Activated CD4-positive, alpha-beta memory T cell treated with anti-CD3 and anti-CD28 coated beads, Interleukin-2, amount 10 ng/mL, durations not matched to agents 7 days and 5 days (primary cell): ENCODE measurements around the gene EXOC4. TPM values are rescaled to one million over a fixed set of nuclear protein-coding genes. Genes with fewer than 3 reads are reported as not detected.

ENCODE experiments used
- CTCF ChIA-PET: fragments of 350-600 bp; sonication (Branson Sonifier 250); formaldehyde crosslinking; loops from one replicate; lab custom pipeline; 2021; ENCODE audit warnings: antibody characterized with exemption, inconsistent platforms; lab: Charles Lee
- POLR2A ChIA-PET: fragments of 350-600 bp; sonication (Branson Sonifier 250); formaldehyde crosslinking; loops from one replicate; lab custom pipeline; 2021; ENCODE audit warnings: antibody characterized with exemption; lab: Charles Lee
- DNase-seq: peaks from one replicate; pipeline ENCODE4 v3.0.0-alpha.2; 2020
- H3K27ac Mint-ChIP-seq: one replicate; pipeline ENCODE4 v1.8.0; 2021; ENCODE audit warnings: mild to moderate bottlenecking, mixed read lengths
- H3K27me3 Mint-ChIP-seq: one replicate; pipeline ENCODE4 v1.8.0; 2021; ENCODE audit warnings: mixed read lengths
- H3K36me3 Mint-ChIP-seq: one replicate; pipeline ENCODE4 v1.8.0; 2021; ENCODE audit warnings: low read depth, mixed read lengths
- H3K4me1 Mint-ChIP-seq: one replicate; pipeline ENCODE4 v1.8.0; 2021; ENCODE audit warnings: mixed read lengths
- H3K4me3 Mint-ChIP-seq: one replicate; pipeline ENCODE4 v1.8.0; 2021; ENCODE audit warnings: mild to moderate bottlenecking, mixed read lengths
- H3K9me3 Mint-ChIP-seq: one replicate; pipeline ENCODE4 v1.8.0; 2021; ENCODE audit warnings: mixed read lengths
- total RNA-seq, 2 experiments: library from RNA; stranded (reverse); gene quantifications; one replicate each; pipeline ENCODE4 v1.2.3, GENCODE V29; 2021

The EXOC4 gene
- total RNA-seq, 2 experiments from 2014 or later = 70.1 to 71.1 TPM

GRCh38 chr7:133509822-133510221, 256.9 kb downstream of the EXOC4 start:
- ChIA-PET POLR2A (no interaction called here), CTCF (no interaction called here)
- H3K4me3 Mint-ChIP-seq = no peak overlapping the region
- no peaks in the 10 kb centered on the region for H3K27me3 Mint-ChIP-seq
- no peaks in the 10 kb centered on the region for H3K4me1 Mint-ChIP-seq
- peaks cover 4% of the 10 kb centered on the region for H3K36me3 Mint-ChIP-seq
- H3K27ac Mint-ChIP-seq = no peak overlapping the region
- no peak for DNase-seq
- peaks cover 13% of the 10 kb centered on the region for H3K9me3 Mint-ChIP-seq

- no peaks in the 10 kb centered on the region for H3K4me1 Mint-ChIP-seq
- H3K36me3 Mint-ChIP-seq = peaks cover 4% of the 10 kb centered on the region
- peaks cover 13% of the 10 kb centered on the region for H3K9me3 Mint-ChIP-seq
- POLR2A ChIA-PET = no interaction called here
- no peaks in the 10 kb centered on the region for H3K27me3 Mint-ChIP-seq
- H3K27ac Mint-ChIP-seq = no peak overlapping the region
- CTCF ChIA-PET = no interaction called here
- H3K4me3 Mint-ChIP-seq = no peak overlapping the region
- DNase-seq = no peak
Observed at GRCh38 chr7:133510326-133511055, 257.6 kb downstream of the EXOC4 start.

DNA sequence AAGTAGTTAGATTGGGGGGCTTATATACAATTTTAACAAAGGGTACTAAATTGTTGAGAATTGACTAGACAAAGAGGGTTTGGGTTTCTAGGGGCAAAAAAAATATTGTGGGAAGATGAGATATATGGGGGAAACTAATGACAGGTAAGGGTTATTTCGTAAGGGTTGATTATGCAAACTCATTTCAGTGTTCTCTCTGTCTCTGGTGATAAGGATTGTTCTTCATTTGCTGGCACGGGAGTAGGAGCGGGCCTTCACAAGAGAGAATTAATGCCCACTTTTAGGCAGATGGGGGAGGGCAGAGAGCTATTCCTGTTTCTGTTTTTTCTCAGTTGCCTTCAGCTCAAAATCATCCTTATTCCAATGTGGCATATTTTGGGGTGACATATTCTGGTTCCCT, 258.4 kb downstream of the EXOC4 start:
- peaks cover 13% of the 10 kb centered on the region for H3K9me3 Mint-ChIP-seq
- no peaks in the 10 kb centered on the region for H3K4me1 Mint-ChIP-seq
- H3K27ac Mint-ChIP-seq = no peak overlapping the region
- no peak for DNase-seq
- POLR2A ChIA-PET = no interaction called here
- CTCF ChIA-PET = no interaction called here
- no peaks in the 10 kb centered on the region for H3K27me3 Mint-ChIP-seq
- no peak overlapping the region for H3K4me3 Mint-ChIP-seq
- peaks cover 4% of the 10 kb centered on the region for H3K36me3 Mint-ChIP-seq

DNA sequence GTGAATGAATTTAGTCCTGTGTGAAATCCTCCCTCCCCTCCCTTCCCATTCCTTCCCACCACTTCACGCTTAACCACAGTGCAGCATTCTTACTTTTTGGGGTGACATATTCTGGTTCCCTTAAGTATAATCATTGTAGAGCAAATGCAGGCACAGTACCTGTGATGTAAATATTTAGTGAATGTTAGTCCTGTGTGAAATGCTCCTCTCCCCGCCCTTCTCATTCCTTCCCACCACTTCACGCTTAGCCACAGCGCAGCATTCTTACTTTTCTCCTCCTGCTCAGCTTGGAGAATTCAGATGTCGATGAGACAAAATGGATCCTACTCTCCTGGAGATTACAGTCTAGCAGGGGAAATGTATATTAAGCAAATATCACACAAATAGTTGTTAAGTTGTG, 258.8 kb downstream of the EXOC4 start:
- peaks cover 15% of the 10 kb centered on the region for H3K9me3 Mint-ChIP-seq
- DNase-seq = no peak
- ChIA-PET POLR2A (no interaction called here), CTCF (no interaction called here)
- peaks cover 4% of the 10 kb centered on the region for H3K36me3 Mint-ChIP-seq
- H3K4me1 Mint-ChIP-seq = no peaks in the 10 kb centered on the region
- H3K4me3 Mint-ChIP-seq = no peak overlapping the region
- H3K27me3 Mint-ChIP-seq = no peaks in the 10 kb centered on the region
- H3K27ac Mint-ChIP-seq = no peak overlapping the region

GRCh38 chr7:133512560-133512959, 259.7 kb downstream of the EXOC4 start:
- Mint-ChIP-seq H3K27ac (no peak overlapping the region), H3K4me3 (no peak overlapping the region), H3K27me3 (no peaks in the 10 kb centered on the region), H3K9me3 (peaks cover 15% of the 10 kb centered on the region), H3K4me1 (no peaks in the 10 kb centered on the region), H3K36me3 (peaks cover 4% of the 10 kb centered on the region)
- CTCF ChIA-PET = no interaction called here
- DNase-seq = no peak
- POLR2A ChIA-PET = no interaction called here

DNA sequence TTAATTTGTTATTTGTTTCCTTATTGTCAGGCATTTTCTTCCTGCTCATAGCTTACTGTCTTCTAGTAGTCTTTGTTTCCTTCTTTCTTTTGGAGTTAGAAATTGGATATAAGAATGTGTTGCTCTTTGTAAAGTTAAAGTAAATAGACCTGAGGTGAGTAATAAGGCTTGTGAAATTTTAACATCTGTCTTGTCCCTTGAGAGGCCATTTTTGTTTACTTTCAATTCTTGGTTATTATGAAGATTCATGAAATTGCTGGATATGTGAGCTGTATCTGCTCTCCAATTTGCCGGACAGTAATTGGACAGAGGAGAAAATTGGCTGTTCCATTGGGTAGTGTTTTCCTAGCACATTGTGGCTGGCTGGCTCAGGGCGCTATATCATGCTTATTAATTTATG, 260.7 kb downstream of the EXOC4 start:
- Mint-ChIP-seq H3K4me3 (no peak overlapping the region), H3K4me1 (no peaks in the 10 kb centered on the region), H3K27me3 (no peaks in the 10 kb centered on the region), H3K36me3 (peaks cover 4% of the 10 kb centered on the region), H3K9me3 (peaks cover 15% of the 10 kb centered on the region), H3K27ac (no peak overlapping the region)
- DNase-seq = no peak
- CTCF ChIA-PET = no interaction called here
- POLR2A ChIA-PET = no interaction called here

DNA sequence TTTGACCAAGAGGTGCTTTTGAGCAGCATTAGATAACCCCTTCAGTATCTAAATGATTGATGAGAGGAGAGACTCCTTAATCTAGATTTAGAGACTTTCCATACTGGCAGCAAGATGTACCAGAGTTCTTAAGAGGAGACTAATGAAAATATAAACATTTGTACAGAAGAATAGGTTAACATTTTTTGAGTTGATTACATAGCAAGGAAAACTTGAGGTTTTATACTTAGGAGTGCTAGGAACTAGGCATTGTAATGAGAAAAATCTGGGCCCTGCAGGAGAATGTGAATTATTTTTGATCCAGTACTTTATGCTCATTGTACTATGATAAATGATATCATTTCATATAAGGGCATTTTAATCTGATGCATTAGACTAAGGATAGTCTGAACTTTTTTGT, 261.7 kb downstream of the EXOC4 start:
- CTCF ChIA-PET = no interaction called here
- POLR2A ChIA-PET = no interaction called here
- no peak overlapping the region for H3K4me3 Mint-ChIP-seq

GRCh38 chr7:133517766-133518165, 264.9 kb downstream of the EXOC4 start:
- no peak overlapping the region for H3K4me3 Mint-ChIP-seq
- H3K9me3 Mint-ChIP-seq = peaks cover 4% of the 10 kb centered on the region
- ChIA-PET CTCF (no interaction called here), POLR2A (interaction anchor here (0.9 kb wide), 1 partner anchor 533 kb away, joined by 3 read pairs; no protein-coding TSS in a partner anchor)
- H3K27ac Mint-ChIP-seq = no peak overlapping the region
- H3K36me3 Mint-ChIP-seq = no peaks in the 10 kb centered on the region
- no peaks in the 10 kb centered on the region for H3K27me3 Mint-ChIP-seq
- no peaks in the 10 kb centered on the region for H3K4me1 Mint-ChIP-seq
- no peak for DNase-seq

More for the DNA sequence above, 261.7 kb downstream of the EXOC4 start:
- no peak for DNase-seq
- Mint-ChIP-seq H3K27ac (no peak overlapping the region), H3K36me3 (peaks cover 4% of the 10 kb centered on the region), H3K27me3 (no peaks in the 10 kb centered on the region), H3K9me3 (peaks cover 14% of the 10 kb centered on the region), H3K4me1 (no peaks in the 10 kb centered on the region)

- Mint-ChIP-seq H3K9me3 (peaks cover 3% of the 10 kb centered on the region), H3K27ac (no peak overlapping the region), H3K36me3 (no peaks in the 10 kb centered on the region), H3K4me1 (no peaks in the 10 kb centered on the region), H3K27me3 (no peaks in the 10 kb centered on the region), H3K4me3 (no peak overlapping the region)
- ChIA-PET CTCF (no interaction called here), POLR2A (no interaction called here)
- DNase-seq = no peak
Observed at GRCh38 chr7:133518718-133519117, 265.8 kb downstream of the EXOC4 start.

GRCh38 chr7:133520248-133520647, 267.4 kb downstream of the EXOC4 start:
- no peaks in the 10 kb centered on the region for H3K27me3 Mint-ChIP-seq
- H3K9me3 Mint-ChIP-seq = peaks cover 2% of the 10 kb centered on the region
- ChIA-PET CTCF (no interaction called here), POLR2A (no interaction called here)
- no peak overlapping the region for H3K27ac Mint-ChIP-seq
- no peaks in the 10 kb centered on the region for H3K4me1 Mint-ChIP-seq
- no peak overlapping the region for H3K4me3 Mint-ChIP-seq
- no peaks in the 10 kb centered on the region for H3K36me3 Mint-ChIP-seq
- DNase-seq = no peak

DNA sequence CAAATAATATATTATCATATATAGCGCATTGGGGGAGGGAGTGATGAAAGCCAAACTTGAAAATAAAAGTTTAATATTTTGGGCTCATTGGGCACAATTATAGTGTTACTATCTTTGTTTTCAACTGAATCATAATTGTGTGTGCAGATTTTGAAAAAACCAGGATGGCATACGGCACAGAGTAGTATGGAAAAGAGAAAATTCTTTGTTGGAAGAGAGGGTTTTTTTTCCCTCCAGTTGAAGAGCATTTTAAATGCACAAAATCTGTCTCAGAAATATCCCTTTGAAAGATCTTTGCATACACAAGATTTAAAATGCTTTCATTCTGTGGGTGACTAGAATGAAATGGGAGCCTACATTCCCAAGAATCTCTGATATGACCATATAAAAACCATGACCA, 269.6 kb downstream of the EXOC4 start:
- no peak overlapping the region for H3K27ac Mint-ChIP-seq
- POLR2A ChIA-PET = no interaction called here
- H3K9me3 Mint-ChIP-seq = no peaks in the 10 kb centered on the region
- no peak for DNase-seq
- CTCF ChIA-PET = no interaction called here
- no peaks in the 10 kb centered on the region for H3K27me3 Mint-ChIP-seq
- no peaks in the 10 kb centered on the region for H3K4me1 Mint-ChIP-seq
- H3K4me3 Mint-ChIP-seq = no peak overlapping the region
- no peaks in the 10 kb centered on the region for H3K36me3 Mint-ChIP-seq

DNA sequence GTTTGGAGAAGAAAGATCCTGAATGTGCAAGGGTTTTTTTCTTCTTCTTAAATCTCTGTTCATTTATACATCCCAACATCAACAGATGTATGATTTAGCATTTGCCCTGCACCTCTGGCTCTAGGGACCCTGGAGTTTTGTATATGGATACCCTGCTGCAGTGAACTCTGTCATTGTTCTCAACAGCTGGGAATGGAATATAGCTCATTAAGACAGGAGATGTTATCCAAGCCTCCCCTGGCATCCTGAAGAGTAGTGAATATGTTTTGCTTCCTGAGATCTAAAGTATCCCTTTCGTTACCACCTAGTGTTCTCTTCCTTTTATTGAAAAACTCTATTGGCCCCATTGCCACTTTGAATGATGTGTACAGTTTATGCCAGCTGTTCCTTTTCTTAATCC, 275.9 kb downstream of the EXOC4 start:
- H3K36me3 Mint-ChIP-seq = peaks cover 2% of the 10 kb centered on the region
- ChIA-PET POLR2A (no interaction called here), CTCF (no interaction called here)
- no peak for DNase-seq
- no peaks in the 10 kb centered on the region for H3K9me3 Mint-ChIP-seq
- no peaks in the 10 kb centered on the region for H3K4me1 Mint-ChIP-seq
- H3K4me3 Mint-ChIP-seq = no peak overlapping the region
- no peaks in the 10 kb centered on the region for H3K27me3 Mint-ChIP-seq
- no peak overlapping the region for H3K27ac Mint-ChIP-seq

DNA sequence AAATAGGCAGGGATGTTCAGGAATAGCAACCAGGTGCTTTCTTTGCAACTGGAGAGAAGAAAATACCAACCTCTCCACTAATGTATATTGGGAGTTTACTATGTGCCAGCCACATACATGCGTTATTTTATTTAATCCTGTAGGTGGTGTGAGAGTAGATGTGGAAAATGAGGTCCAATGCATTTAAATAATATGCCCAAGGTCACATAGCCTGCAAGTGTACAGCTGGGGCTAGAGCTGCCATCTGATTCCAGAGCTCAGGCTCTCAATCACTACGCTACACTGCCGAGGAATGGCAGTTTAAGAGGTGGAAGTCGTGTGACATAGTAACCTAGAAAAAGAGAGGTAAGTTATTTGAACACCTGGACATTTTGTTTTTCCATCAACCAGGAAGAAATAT, 277.0 kb downstream of the EXOC4 start:
- no peaks in the 10 kb centered on the region for H3K9me3 Mint-ChIP-seq
- no peaks in the 10 kb centered on the region for H3K27me3 Mint-ChIP-seq
- ChIA-PET POLR2A (no interaction called here), CTCF (no interaction called here)
- H3K27ac Mint-ChIP-seq = no peak overlapping the region
- peaks cover 2% of the 10 kb centered on the region for H3K36me3 Mint-ChIP-seq
- no peak overlapping the region for H3K4me3 Mint-ChIP-seq
- no peak for DNase-seq
- H3K4me1 Mint-ChIP-seq = no peaks in the 10 kb centered on the region

DNA sequence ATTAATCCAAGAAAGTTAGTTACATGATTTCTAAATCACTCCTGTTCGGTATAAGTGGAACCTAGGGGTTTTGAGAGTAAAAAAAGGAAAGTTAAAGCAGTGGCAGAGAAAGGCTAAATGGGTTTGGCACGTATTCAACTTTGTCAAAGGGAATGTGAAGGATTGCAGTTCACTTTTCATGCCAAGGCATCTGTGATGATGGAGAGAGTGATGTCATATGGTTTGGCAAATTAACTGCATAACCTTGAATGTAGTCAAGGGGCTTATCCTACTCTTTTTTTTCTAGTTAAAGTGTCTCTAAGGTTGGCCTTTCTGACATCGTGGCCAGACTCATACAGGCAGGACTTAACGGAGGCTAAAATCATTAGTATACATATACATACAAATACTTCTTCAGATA, 277.8 kb downstream of the EXOC4 start:
- no peak for DNase-seq
- Mint-ChIP-seq H3K27me3 (no peaks in the 10 kb centered on the region), H3K9me3 (no peaks in the 10 kb centered on the region), H3K27ac (no peak overlapping the region), H3K4me3 (no peak overlapping the region), H3K36me3 (peaks cover 2% of the 10 kb centered on the region), H3K4me1 (no peaks in the 10 kb centered on the region)
- CTCF ChIA-PET = no interaction called here
- POLR2A ChIA-PET = no interaction called here
